Skeletal muscle cell (primary cell): ENCODE data around the gene PCDHGC3.

ENCODE experiments used
- DNase-seq: peaks from one replicate; pipeline ENCODE4 v3.0.0-alpha.2; 2010; ENCODE audit warnings: low read depth
- H3K4me3 ChIP-seq: 2 replicates; pipeline ENCODE4 v1.5.1; 2011; ENCODE audit warnings: low read depth, mild to moderate bottlenecking, control low read depth, low read length, moderate library complexity

Gene PCDHGC3

DNA sequence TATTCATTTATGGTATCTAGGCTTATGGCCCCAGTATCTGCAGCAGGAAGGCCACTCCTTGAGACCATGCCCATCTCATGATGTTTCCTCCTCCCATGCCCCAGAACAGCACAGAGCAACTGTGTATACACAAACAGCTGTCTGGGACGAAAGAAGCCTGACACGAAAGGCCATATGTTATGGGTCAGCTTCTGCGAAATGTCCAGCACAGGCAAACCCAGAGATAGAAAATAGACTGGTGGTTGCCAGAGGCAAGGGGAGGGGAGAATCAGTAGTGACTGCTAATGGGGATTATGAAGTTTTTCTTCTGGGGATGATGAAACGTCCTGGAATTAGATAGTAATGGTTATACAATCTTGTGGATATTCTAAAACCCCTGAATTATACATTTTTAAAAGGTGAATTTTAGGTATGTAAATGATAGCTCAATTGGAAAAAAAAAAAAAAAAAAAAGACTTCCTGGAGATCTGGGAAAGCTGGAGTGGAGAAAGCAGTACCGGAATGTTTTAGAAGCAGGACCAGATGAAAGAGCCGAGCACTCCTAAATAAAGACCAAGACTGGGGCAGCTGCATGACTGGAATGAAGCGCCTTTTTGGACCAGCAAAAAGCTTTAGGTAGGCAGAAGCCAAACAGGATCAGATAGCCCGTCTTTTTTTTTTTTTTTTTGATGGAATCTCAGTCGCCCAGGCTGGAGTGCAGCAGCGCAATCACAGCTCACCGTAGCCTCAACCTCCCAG is 42.3 kb downstream of the PCDHGC3 start:
- no peak for DNase-seq
- H3K4me3 ChIP-seq: no peak overlapping the region

DNA sequence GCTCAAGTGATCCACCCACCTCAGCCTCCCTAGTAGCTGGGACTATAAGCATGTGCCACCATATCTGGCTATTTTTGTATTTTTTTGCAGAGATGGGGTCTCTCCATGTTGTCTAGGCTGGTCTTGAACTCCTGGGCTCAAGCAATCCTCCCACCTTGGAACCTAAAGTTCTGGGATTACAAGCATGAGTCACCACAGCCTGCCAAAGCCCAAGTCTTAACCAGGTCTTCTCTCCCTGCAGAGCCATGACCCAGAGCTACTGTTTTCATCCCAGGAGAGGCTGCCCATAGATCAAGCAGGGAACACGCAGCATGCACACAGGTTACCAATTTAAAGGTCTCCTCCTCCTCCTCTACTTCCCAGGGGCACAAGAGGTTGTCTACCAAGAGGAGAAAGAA is 42.9 kb downstream of the PCDHGC3 start:
- no peak overlapping the region for H3K4me3 ChIP-seq
- no peak for DNase-seq

DNA sequence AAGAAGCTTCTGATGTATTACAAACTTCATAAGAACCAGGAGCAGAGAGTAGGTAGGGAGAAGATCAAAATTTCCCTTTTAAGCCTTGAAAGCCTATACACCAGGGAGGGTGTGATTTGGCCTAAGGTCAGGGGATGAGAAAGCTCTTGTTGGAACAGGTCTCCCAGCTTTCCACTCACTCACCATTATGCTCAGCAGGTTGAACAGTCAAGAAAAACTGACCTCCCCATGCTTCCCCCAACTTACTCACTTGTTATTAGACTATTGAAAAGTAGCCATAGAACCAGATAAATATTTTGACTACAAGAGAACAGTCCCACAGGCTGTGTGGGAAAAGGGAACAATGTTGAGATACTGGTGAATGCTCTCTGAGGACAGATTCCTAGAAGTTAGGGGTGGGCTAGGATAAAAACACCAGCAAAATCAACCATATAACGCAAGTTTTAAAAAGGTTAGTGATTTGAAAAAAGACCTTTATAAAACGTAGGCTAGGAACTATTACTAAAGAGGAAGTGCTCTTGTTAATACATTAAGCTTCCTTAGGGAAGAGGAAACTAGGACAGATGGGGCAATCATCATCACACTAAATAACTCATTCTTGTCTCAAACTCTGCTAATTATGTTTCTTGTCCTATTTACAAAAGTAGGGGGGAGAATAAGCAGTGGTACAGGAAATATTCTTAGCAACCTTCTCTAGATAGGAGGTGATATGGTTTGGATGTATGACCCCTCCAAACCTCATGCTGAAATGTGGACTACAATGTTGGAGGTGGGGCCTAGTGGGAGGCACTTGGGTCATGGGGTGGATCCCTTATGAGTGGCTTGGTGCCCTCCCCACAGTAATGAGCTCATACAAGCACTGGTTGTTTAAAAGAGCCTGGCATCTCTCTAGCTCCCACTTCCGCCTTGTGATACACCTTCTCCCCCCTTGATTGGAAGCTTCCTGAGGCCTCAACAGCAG is 44.1 kb downstream of the PCDHGC3 start:
- no peak overlapping the region for H3K4me3 ChIP-seq
- DNase-seq: no peak

DNA sequence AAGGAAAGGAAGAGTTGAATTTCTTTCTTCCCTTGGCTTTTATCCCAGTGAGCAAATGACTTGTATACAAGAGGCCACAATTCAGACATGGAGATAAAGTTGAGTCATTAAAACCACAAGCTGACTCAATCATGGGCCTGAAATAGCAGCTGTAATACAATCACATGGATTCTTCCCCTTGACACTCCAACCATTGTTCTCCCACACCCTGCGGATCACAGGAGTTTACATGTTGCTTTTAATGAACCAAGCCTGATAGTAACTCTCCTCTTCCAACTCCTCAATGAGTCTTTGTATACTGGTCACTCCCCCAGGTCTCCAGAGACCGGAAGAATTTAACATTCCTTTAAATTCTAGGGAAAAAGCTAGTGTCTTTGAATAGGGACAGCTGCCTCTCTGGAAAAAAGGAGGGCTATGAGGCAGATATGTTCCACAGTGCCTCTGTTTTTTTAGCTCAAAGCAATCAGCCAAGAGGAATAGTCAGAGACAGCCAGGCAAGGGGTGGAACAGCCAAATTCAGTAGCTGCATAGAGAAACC is 45.5 kb downstream of the PCDHGC3 start:
- no peak overlapping the region for H3K4me3 ChIP-seq
- DNase-seq: peak; percentile 99

DNA sequence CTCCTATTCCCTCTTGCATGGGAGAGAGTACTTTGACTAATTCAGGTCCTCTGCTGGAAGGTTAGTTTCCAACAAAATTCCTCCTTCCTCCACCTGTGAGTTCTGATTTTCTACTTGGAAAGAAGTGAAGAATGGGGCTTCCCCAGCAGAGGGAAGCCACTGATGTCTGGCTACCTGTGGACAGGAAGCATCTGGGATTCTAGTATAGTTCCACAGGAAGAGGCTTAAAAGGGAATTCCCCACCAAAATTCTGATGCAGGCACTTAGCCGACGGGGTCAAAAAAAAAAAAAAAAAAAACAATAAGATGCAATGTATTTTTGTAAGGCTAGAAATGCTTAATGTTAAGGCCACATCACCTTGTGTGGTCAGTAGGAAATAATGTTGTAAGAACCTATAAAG is 46.5 kb downstream of the PCDHGC3 start:
- no peak for DNase-seq
- no peak overlapping the region for H3K4me3 ChIP-seq

DNA sequence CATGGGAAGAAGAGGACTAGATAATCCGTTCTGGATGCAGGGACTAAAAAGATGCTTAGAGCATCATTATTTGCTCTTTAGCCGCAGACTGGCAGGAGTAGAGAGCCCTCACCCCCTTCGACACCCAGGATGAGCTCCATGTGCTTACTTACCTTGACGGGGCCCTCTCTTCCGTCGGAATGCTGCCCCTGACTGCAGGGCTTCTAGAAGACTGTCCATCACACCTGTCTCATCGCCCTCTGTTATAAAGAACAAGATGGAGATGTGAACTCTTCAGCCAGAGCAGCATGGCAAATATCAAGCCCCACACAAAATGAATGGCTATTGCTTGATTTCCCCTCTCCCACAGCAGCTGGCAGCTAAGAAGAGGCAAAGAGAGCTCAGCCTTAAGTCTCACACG is 48.2 kb downstream of the PCDHGC3 start:
- DNase-seq: no peak
- H3K4me3 ChIP-seq: no peak overlapping the region

DNA sequence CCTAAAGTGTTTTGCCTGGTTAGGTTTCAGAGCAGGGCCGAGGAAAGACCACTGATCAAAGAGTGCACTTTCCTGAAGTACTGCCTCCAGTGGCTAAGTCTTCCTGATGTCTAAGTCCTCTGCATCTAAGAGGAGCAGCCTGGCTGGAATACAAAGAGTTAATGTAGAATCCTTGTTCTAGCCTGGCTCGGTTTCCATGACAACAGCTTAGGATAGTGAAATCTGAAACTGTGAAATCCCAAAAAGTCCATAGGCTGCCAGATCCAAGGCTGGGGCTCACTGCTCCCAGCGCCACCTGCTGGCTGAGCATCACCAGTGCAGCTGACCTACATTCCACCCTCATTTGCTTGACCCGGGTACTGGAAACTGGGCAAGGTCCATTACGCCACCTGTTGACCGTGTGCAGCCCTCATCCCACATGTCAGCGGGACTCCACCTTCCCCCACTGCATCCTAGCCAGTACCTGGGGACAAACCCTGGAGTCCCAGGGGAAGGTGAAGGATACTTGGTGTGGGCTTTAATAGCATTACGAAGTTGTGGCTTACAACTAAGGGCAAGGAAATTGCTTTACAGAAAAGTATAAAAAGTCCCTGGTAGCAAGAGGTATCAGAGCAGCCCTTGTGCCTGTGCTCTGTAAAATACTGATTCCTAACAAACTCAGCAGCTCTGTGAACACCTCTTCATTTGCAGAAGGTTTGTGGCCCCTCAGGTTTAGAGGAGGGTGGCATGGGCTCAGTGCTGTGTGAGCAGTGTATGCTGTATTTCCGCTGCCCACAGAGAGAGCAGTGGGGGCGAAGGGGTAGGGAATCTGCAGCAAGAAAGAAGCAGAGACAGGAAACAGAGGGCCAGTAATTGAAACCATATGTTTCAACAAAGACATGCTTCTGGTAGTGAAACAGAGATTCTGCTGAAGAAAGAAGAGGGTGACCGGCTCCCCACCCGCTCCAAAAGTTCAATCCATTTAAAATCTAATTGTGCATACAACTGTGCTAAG is 49.1 kb downstream of the PCDHGC3 start:
- no peak overlapping the region for H3K4me3 ChIP-seq
- DNase-seq: peak; percentile 89

DNA sequence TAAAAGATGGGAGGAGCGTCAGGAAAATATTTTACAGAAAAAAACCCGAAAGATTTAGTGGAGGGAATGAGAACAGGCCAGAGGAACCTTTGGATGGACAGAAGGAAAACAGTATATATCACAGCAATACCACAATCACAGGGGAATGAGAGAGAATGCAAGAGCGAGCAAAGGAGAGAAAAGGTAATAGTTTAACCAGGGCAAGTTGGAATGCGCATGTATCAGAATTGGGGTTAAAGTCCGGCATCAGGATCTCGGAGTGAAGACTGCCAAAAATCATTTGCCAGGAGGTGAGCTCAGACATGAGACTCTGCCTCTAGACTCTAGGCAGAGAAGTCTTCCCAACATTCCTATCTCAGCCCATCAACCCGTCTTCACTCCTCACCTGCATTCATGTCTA is 49.9 kb downstream of the PCDHGC3 start:
- no peak for DNase-seq
- no peak overlapping the region for H3K4me3 ChIP-seq

DNA sequence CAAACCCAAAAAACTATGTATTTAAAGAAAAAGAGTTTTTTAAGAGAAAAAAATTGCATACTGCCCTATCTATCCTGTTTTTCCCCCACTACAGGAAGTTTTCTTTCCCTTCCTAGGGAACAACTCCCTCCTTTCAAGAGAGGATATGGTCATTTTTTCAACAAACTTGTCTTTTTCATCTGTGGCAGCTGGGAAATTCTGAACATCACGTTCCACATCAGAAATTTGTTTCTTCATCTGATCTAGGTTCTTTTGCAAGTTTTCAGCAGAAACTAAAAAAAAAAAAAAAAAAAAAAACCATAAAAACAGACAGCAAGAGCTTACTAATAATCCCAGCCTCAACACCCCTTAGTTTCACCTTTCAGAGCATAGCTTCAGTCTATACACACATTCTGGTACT is 51.7 kb downstream of the PCDHGC3 start:
- H3K4me3 ChIP-seq: no peak overlapping the region
- DNase-seq: no peak
